Smooth muscle cell (in vitro differentiated cells): ENCODE data around the gene BTBD9. TPM values are rescaled to one million over a fixed set of nuclear protein-coding genes. Genes with fewer than 3 reads are reported as not detected.
"Not testable (repeated sequence)": the region's sequence is repeated elsewhere in the genome, so short reads cannot be mapped to it uniquely, and the experiment has no call there.

Source experiments
- DNase-seq: peaks from one replicate; lab custom pipeline; 2025; ENCODE audit not compliant: unreplicated experiment; lab: John Stamatoyannopoulos, UW
- H2AFZ ChIP-seq: fragments of 200-600 bp; sonication (generic); 2 replicates; pipeline ENCODE4 v1.6.0; 2016; ENCODE audit warnings: antibody characterized with exemption, low read depth, mild to moderate bottlenecking
- H3F3A ChIP-seq: fragments of 200-600 bp; sonication (generic); 2 replicates; pipeline ENCODE4 v1.6.0; 2017; ENCODE audit warnings: antibody characterized with exemption, low read depth
- H3K27ac ChIP-seq: fragments of 200-600 bp; sonication (generic); 2 replicates; pipeline ENCODE4 v1.5.1; 2016; ENCODE audit warnings: low read depth, mild to moderate bottlenecking
- H3K27me3 ChIP-seq: fragments of 200-600 bp; sonication (generic); 2 replicates; pipeline ENCODE4 v1.6.1; 2016; ENCODE audit warnings: low read depth, mild to moderate bottlenecking
- H3K36me3 ChIP-seq: fragments of 200-600 bp; sonication (generic); 2 replicates; pipeline ENCODE4 v1.5.1; 2016; ENCODE audit warnings: low read depth
- H3K4me1 ChIP-seq: fragments of 200-600 bp; sonication (generic); 2 replicates; pipeline ENCODE4 v1.5.1; 2016; ENCODE audit warnings: low read depth
- H3K4me2 ChIP-seq: fragments of 200-600 bp; sonication (generic); 2 replicates; pipeline ENCODE4 v1.6.0; 2016; ENCODE audit warnings: mild to moderate bottlenecking
- H3K4me3 ChIP-seq: fragments of 200-600 bp; sonication (generic); 2 replicates; pipeline ENCODE4 v1.5.1; 2016; ENCODE audit warnings: mild to moderate bottlenecking
- H3K79me2 ChIP-seq: fragments of 200-600 bp; sonication (generic); 2 replicates; pipeline ENCODE4 v1.6.0; 2016; ENCODE audit warnings: low read depth, mild to moderate bottlenecking
- H3K9ac ChIP-seq: fragments of 200-600 bp; sonication (generic); 2 replicates; pipeline ENCODE4 v1.6.0; 2016; ENCODE audit warnings: low read depth
- H3K9me3 ChIP-seq: fragments of 200-600 bp; sonication (generic); replicated peaks from 2 replicates; pipeline ENCODE4 v1.5.1; 2016; ENCODE audit warnings: low read depth
- H4K20me1 ChIP-seq: fragments of 200-600 bp; sonication (generic); 2 replicates; pipeline ENCODE4 v1.6.0; 2016; ENCODE audit warnings: low read depth
- CTCF ChIP-seq: fragments of 200-600 bp; sonication (generic); IDR thresholded peaks from 2 replicates; pipeline ENCODE4 v1.5.1; 2017; ENCODE audit warnings: borderline replicate concordance, mild to moderate bottlenecking, antibody characterized with exemption; ENCODE audit not compliant: insufficient read depth, poor library complexity, severe bottlenecking
- WGBS: methylation state at CpG from one replicate; pipeline ENCODE4 v1.1.7; 2016; ENCODE audit warnings: low lambda C conversion rate; 5-methylcytosine and 5-hydroxymethylcytosine counted together
- polyA plus RNA-seq: library from polyadenylated mRNA; unstranded; fragments of >200 nt; fragmentation: Nextera tagmentation; extraction: Ambion mirVana; gene quantifications from 2 replicates; pipeline ENCODE4 v1.2.1, GENCODE V29; 2016
- total RNA-seq: library from RNA; depleted of rRNA; stranded (reverse); fragments of >200 nt; gene quantifications from 2 replicates; pipeline ENCODE4 v1.2.3, GENCODE V29; 2014

Gene BTBD9
- total and polyA plus RNA-seq, 2 experiments from 2014 or later: 5.6 to 12.5 TPM

- WGBS: 62% methylated on average over 4 of the region's 4 CpGs
These were observed 289.5 kb downstream of the BTBD9 start for GRCh38 chr6:38350220-38350619.

GRCh38 chr6:38349795-38350194, 289.9 kb downstream of the BTBD9 start:
- Histone ChIP-seq H2AFZ (no peak overlapping the region), H3K27me3 (no peaks in the 10 kb centered on the region), H3K4me1 (peaks cover 18% of the 10 kb centered on the region), H3F3A (no peaks in the 10 kb centered on the region), H3K4me3 (no peak overlapping the region), H3K4me2 (peak overlapping the region; percentile 69), H3K36me3 (no peaks in the 10 kb centered on the region), H3K79me2 (no peaks in the 10 kb centered on the region), H3K27ac (peak overlapping the region; percentile 95), H4K20me1 (no peaks in the 10 kb centered on the region), H3K9ac (peak overlapping the region; percentile 80), H3K9me3 (no peaks in the 10 kb centered on the region)
- 41% methylated on average over 3 of the region's 3 CpGs for WGBS
- DNase-seq: no peak
- TF ChIP-seq CTCF: no peak

More at GRCh38 chr6:38350220-38350619, 289.5 kb downstream of the BTBD9 start:
- DNase-seq: no peak
- Histone ChIP-seq H3K36me3 (no peaks in the 10 kb centered on the region), H3K27ac (peak overlapping the region; percentile 95), H4K20me1 (no peaks in the 10 kb centered on the region), H3K9me3 (no peaks in the 10 kb centered on the region), H3K4me2 (peak overlapping the region; percentile 69), H3K4me1 (peaks cover 18% of the 10 kb centered on the region), H3K27me3 (no peaks in the 10 kb centered on the region), H2AFZ (no peak overlapping the region), H3K9ac (peak overlapping the region; percentile 80), H3F3A (no peaks in the 10 kb centered on the region), H3K4me3 (no peak overlapping the region), H3K79me2 (no peaks in the 10 kb centered on the region)
- no peak for TF ChIP-seq CTCF

- peaks cover 18% of the 10 kb centered on the region for H3K4me1 ChIP-seq
- no peaks in the 10 kb centered on the region for H3F3A ChIP-seq
- no peaks in the 10 kb centered on the region for H3K36me3 ChIP-seq
- no peak overlapping the region for H3K9ac ChIP-seq
- no peaks in the 10 kb centered on the region for H3K9me3 ChIP-seq
- 81% methylated on average over 2 of the region's 2 CpGs for WGBS
- H4K20me1 ChIP-seq: no peaks in the 10 kb centered on the region
- TF ChIP-seq CTCF: no peak
- H3K4me2 ChIP-seq: peak overlapping the region; percentile 69
- no peaks in the 10 kb centered on the region for H3K79me2 ChIP-seq
- no peak overlapping the region for H2AFZ ChIP-seq
- DNase-seq: no peak
- no peak overlapping the region for H3K4me3 ChIP-seq
- H3K27ac ChIP-seq: peak overlapping the region; percentile 95
- no peaks in the 10 kb centered on the region for H3K27me3 ChIP-seq
These were observed 290.5 kb downstream of the BTBD9 start for GRCh38 chr6:38349221-38349620.

- 74% methylated on average over 3 of the region's 3 CpGs for WGBS
- Histone ChIP-seq H3K79me2 (no peaks in the 10 kb centered on the region), H3K27ac (no peak overlapping the region), H3K4me1 (peaks cover 12% of the 10 kb centered on the region), H3F3A (no peaks in the 10 kb centered on the region), H3K4me3 (no peak overlapping the region), H4K20me1 (no peaks in the 10 kb centered on the region), H2AFZ (no peak overlapping the region), H3K9ac (no peak overlapping the region), H3K36me3 (no peaks in the 10 kb centered on the region), H3K4me2 (no peak overlapping the region), H3K27me3 (no peaks in the 10 kb centered on the region), H3K9me3 (no peaks in the 10 kb centered on the region)
- DNase-seq: no peak
- no peak for TF ChIP-seq CTCF
These were observed 291.4 kb downstream of the BTBD9 start for GRCh38 chr6:38348371-38348770.

GRCh38 chr6:38347829-38348228, 291.9 kb downstream of the BTBD9 start:
- H3K4me2 ChIP-seq, H3K36me3 ChIP-seq, H4K20me1 ChIP-seq, H3K9me3 ChIP-seq, H3K79me2 ChIP-seq, H3F3A ChIP-seq, H3K4me3 ChIP-seq, H3K27ac ChIP-seq, H3K27me3 ChIP-seq, H3K9ac ChIP-seq, DNase-seq, H2AFZ ChIP-seq: not testable (repeated sequence)
- H3K4me1 ChIP-seq: peaks cover 12% of the 10 kb centered on the region
- WGBS: 92% methylated on average over 8 of the region's 8 CpGs
